Measurements from ENCODE around the gene STX8.

- TF ChIP-seq USF2 (IDR thresholded peaks at IDR 0.05; ENCODE audit: borderline replicate concordance, low read depth, low read length) (no peak), YY1 (IDR thresholded peaks at IDR 0.05; ENCODE audit: low read depth) (no peak), EZH2phosphoT487 (IDR thresholded peaks at IDR 0.05; ENCODE audit: borderline replicate concordance, low read depth) (no peak), POLR2AphosphoS5 (IDR thresholded peaks at IDR 0.05; ENCODE audit: low read depth, low read length) (no peak), TAF1 (IDR thresholded peaks at IDR 0.05; ENCODE audit: borderline replicate concordance, low read depth, low read length) (no peak)
These were observed 211.9 kb downstream of the STX8 start for GRCh38 chr17:9363440-9364350.

Measured in SK-N-SH (cell line).